Activated CD8-positive, alpha-beta memory T cell treated with anti-CD3 and anti-CD28 coated beads, Interleukin-2, amount 50 U/mL, for 4 hours (primary cell): ENCODE results near the gene GPS1.
A peak's percentile ranks its signal among the peaks of the same experiment; 100 is the strongest.
"Not testable (repeated sequence)": the region's sequence is repeated elsewhere in the genome, so short reads cannot be mapped to it uniquely, and the experiment has no call there.

Experiments used
- DNase-seq: peaks from one replicate; pipeline ENCODE4 v3.0.0-alpha.2; 2020

GPS1 gene

DNA sequence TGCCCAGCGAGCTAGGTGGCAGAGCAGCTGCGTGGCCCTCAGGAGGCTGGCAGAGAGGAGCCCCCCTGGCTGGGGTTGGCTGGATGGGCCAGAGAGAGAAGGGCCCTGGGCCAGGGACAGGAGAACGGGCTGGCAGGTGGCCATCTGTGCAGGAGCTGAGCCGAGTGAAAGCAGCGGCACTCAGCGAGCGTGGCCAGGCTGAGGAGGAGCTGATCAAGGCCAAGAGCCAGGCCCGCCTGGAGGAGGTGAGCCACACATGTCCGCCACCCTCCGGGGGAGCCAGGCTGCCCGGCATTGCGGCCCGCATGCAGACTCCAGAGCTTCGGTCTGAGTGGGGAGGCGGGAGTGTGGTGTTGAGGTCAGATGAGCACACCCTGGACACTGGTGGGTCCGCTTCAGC is 22.3 kb upstream of the GPS1 start:
- no peak for DNase-seq

DNA sequence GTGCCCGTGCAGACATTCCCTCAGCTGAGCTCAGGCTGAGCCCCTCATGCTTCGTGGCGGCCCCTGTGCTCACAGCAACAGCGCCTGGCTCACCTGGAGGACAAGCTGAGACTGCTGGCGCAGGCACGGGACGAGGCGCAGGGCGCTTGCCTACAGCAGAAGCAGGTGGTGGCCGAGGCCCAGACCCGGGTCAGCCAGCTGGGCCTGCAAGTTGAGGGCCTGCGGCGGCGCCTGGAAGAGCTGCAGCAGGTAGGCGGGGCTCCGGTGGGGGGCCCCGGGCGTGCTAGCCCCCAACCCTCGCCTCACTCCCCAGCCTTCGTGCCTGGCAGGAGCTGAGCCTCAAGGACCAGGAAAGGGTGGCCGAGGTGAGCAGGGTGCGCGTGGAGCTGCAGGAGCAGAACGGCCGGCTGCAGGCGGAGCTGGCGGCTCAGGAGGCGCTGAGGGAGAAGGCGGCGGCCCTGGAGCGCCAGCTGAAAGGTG is 21.7 kb upstream of the GPS1 start:
- DNase-seq = no peak

DNA sequence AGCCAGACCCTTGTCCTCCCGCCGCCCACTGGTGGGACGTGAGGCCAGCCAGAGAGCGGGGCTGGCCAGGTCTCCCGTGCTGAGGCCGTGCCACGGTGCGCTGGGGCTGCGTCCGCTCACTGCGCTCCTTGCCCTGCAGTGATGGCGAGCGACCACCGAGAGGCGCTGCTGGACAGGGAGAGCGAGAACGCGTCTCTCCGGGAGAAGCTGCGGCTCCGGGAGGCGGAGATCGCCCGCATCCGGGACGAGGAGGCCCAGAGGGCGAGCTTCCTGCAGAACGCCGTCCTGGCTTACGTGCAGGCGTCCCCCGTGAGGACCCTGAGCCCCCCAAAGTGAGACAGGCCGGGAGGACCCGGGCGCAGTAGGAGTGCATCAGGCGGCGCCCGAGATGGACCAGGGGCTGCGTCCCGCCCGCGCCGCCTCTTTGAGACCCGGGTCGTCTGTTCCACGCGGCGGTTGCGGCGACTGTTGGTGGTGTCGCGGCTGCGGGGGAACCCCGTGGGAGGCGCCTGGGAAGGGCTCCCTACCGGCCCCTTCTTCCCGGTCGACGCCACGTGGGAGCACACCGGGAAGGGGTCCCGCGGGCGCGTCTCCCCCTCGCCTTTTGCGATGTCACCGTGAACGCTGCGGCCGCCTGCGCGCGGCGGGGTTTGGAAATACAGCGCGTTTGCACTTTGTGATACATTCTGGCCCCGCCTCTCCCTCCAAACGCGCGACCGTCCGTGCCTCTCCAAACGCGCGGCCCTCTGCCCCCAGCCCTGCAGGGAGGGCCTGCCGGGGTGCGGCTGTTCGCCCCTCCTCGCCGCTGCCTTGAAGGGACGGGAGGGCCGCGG is 21.0 kb upstream of the GPS1 start:
- DNase-seq = peak; percentile 78

DNA sequence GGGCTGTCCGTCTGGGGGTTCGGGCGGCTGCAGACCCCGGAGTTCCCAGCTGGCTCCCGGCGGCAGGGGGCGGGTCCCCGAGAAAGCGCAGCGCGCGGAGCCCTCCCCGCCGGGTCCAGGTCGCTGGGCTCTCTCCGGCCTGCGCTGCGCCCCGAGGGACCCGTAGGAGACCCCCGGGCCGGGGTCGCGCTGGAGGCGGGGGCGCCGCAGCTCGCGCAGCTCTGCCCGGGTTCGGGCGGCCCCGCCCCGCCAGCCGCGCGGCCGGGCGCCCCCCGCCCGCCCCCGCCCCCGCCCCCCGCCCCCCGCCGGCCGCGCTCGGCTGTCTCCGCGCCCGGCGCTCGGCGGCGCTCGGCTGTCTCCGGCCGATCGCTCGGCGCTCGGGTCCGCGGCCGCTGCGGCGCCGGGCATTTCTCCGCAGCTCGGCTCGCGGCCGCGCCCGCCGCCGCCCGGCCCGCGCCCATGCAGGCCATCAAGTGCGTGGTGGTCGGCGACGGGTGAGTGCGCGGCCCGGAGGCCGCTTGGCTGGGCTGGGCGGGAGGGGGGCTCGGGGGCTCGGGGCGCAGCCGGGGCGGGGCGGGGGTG is 20.3 kb upstream of the GPS1 start, which contains the start of gene RAC3:
Gene RAC3, plus strand, starts transcription at position 376 of the 582 bp plus-strand sequence. Its CDS starts 84 bp downstream, at position 460.
- no peak for DNase-seq

DNA sequence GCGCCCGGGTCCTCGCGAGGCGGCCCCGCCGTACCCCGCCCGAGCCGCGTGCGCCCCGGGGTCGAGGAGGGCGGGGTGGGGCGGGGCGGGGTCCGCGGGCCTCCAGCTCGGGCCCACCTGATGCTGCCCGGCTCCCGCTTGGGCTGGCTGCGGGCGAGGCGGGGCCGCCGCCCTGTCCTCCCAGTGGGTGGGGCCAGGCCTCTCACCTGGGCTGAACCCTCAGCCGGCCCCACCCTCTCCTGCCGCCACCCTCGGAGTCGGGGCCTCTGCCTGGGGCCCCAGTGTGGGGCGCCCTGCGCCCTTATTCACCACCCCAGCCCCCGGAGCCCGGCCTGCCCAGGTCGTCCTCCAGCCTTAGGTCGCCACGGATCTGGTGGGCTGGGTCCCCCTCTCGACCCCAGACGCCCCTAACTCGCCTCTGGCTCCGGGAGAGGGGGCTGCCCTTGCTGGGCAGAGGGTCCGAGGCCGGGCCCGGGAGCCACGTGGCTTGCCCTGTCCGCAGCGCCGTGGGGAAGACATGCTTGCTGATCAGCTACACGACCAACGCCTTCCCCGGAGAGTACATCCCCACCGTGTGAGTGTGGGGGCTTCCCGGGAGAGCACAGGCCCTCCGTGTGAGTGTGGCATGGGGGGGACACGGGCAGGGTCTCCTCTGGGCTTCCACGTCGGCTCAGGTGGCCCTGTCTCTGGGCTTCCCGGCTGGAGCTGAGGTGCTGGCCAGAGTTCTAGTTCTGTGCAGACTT is 19.6 kb upstream of the GPS1 start:
- DNase-seq = no peak

DNA sequence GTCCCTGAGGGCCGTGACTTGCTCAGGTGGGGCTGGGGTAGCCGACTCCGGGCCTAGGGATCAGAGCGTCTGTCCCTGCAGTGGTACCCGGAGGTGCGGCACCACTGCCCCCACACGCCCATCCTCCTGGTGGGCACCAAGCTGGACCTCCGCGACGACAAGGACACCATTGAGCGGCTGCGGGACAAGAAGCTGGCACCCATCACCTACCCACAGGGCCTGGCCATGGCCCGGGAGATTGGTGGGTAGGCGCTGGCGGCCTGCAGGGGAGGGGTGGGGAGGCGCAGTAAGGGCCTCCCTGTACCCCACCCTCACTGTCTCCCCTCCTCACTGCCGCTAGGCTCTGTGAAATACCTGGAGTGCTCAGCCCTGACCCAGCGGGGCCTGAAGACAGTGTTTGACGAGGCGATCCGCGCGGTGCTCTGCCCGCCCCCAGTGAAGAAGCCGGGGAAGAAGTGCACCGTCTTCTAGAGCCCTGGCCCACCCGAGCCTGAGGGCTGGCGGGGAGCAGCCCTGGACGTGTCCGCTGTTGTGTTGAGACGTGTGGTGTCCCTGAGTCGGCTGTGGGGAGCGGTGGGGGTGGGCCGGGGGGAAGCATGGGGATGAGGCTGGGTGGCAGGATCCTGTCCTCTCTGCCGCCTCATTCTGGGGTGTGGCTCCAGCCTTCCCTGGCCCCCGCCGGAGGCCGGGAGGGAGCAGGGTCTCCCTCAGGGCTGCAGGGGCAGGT is 18.2 kb upstream of the GPS1 start:
- no peak for DNase-seq

DNA sequence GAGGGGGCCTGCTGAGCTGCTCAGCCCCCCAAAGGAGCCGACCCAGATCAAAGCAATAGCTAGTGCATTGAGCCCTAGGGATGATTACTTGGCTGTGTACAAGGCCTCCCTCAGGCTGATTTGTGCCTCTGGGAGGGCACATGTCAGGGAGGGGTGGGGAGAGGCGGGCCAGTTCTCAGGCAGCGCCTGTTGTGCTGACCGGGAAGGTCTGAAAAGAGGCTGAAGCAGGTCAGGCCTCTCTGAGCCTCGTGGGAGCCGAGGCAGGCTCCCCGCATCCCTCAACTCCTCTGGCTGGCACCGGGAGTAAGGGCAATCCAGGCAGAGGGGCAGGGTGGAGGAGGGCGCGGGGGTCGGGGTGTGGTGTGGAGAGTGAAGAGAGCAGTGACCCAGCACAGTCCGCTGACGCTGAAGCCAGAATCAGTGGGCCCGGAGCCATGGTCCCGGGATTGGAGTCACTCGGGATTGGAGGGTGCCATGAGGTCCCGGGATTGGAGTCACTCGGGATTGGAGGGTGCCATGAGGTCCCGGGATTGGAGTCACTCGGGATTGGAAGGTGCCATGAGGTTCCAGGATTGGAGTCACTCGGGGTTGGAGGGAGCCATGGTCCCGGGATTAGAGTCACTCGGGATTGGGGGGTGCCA is 17.2 kb upstream of the GPS1 start:
- no peak for DNase-seq

DNA sequence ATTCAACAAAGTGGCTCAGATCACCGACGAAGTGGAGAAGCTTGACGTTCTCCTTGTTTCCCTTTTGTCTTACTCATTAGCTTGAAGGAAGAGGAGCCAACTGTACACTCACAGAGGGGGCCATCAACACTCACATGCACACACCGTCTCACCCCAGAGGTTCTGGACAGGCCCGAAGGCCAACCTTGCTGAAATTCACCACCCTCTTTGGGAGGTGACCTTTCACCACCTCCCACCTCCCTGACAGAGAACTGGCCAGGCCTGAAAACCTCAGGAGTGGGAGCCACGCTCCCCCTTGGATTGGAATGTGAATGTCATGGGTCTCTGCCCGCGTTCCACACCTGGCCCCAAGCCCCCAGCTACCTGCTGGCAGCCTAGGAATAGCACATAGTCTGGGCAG is 16.2 kb upstream of the GPS1 start:
- DNase-seq = no peak

DNA sequence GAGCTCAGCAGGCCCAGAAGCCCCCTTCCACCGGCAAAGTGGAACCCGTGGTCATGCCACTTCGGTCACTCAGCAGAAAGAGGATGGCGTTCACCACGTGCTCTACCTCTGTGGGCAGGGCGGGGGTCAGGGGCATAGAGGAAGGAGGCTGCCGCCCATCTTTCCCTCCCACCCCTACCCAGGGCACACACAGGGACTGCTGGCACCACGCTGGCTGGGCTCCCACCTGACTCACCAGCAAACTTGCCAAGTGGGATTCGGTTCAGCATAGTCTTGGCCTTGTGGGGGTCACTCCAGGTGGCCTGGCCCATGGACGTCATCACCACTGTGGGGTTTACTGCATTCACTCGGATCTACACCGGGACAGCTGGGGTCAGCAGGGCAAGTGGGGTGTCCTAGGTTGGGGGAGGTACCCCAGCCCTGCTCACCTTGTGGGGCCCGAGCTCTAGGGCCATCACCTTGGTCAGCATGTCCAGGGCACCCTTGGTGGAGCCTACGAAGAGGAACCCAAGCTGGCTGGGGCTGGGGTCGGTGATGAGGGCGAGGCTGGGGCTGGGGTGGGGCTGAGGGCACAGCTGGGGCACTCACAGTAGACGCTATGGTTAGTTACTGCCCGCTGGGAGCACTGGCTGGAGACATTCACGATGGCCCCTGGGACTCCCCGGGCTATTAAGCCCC is 15.6 kb upstream of the GPS1 start:
- no peak for DNase-seq

DNA sequence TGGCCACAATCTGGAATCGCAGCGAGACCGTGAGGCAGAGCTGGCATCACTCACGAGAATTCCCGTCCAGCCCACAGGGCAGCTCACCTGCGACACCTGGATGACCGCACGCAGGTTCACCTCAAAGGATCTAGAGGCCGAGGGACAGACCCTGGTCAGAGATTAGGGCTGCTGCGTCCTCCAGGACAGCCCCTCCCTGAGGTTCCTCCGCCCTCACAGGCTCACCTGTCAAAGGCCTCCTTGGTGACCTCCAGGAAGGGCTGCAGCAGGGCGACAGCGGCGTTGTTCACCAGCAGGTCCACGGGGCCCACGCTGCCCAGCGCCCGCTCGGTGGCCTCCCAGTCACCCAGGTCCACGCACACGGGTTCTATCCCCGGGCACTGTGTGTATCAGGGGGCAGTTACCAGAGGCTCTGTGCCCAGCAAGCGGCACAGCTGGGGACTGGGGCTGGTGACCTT is 15.0 kb upstream of the GPS1 start:
- DNase-seq = no peak

DNA sequence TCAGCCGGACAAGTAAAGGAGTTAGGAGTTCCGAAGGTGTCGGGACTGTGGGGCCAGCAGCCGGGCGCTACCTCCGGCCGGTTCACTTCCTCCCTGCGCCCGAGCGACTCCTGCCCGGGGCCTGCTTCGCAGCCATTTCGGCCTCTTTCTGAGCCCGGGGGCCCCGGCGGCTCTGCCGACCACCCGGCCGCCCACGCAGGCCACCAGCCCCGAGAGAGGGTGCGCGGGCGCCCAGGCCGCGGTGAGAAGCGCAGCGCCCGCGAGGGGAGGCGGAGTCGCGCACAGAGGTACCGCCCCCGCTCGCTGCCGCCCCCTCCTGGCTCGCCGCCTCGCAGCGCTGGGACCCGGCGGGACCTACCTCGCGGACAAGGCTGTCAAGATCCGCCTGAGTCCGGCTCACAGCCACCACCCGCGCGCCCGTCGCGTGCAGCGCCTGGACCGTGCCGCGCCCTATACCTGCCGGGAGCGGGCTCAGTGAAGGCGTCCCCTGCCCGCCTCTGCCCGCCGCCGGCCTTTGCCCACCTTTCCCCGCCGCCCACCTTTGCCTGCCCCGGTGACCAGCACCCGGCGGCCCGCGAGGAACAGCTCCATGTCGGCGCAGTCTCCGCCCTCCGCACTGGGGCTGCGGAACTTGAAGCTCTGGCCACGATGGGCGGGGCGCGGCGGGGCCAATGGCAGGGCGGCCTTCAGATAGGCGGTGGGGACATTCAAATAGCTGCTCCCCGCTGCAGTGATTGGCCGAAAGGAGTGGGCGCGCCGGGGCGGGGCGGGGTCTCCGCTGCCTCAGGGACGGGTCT is 14.4 kb upstream of the GPS1 start, which contains the start of gene DCXR:
Gene DCXR, minus strand, starts transcription at position 606 of the 797 bp plus-strand sequence. Its CDS starts 15 bp downstream, at position 591.
- peak; percentile 92 for DNase-seq

DNA sequence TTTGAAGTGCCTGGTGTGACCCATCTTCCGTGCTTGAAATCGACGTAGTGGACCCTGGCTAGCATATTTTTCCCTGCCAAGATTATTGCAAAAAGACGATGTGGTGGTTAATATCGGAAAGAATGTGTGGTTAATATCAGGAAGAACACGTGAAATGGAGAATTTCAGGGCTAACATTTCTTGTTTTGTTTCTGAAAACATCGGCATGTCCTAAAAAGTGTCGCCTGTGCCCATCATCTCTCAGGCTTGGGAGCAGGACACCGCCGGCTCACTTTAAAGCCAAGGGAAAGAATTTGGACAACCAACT is 13.9 kb upstream of the GPS1 start:
- DNase-seq = no peak

DNA sequence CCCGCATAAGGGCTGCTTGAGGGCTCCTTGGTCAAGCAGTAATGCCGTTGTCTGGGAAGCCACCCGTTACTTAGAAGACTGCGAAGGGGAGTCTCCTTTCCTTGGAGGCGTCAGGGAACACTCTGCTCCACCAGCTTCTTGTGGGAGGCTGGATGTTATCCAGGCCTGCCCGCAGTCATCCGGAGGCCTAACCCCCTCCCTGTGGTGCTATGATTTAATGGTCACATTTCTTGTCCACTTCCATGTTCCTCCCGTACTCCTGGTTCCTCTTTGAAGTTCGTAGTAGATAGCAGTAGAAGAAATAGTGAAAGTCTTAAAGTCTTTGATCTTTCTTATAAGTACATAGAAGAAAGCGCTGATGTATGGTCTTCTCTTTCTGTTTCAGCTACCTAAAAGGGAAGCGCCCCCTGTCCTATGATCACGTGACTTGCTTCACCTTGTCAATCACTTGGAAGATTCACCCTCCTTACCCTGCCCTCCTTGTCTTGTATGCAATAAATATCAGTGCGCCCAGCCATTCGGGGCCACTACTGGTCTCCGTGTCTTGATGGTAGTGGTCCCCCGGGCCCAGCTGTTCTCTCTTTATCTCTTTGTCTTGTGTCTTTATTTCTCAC is 12.8 kb upstream of the GPS1 start:
- not testable (repeated sequence) for DNase-seq

DNA sequence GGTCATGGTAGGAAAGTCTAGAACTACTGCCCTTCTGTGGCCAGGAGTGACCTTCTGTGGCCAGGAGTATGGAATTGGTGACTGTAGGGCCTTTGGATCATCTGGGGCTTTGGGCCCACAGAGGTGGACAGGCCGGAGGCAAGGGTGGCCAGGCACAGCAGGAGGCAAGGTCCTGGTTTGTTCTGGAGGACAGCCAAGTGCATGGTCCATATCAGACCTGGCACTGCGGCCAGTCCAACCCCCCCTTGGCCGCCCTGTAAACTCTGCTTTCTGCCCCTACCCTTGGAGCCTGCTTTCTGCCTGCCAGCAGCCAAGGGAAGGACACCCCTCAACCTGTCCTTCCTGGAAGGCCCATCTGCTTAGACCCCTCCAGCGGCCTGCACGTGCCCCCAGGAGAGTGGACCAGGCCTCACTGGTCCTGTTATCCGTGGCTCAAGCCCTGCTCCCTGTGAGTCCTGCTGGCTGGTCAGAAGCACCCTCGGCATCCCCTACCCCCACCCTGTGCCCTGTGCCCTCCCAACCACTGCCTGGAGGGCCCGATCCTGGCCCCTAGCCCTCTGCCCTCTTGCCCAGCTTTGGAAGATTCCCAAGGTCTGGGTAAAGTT is 11.9 kb upstream of the GPS1 start:
- DNase-seq = no peak

DNA sequence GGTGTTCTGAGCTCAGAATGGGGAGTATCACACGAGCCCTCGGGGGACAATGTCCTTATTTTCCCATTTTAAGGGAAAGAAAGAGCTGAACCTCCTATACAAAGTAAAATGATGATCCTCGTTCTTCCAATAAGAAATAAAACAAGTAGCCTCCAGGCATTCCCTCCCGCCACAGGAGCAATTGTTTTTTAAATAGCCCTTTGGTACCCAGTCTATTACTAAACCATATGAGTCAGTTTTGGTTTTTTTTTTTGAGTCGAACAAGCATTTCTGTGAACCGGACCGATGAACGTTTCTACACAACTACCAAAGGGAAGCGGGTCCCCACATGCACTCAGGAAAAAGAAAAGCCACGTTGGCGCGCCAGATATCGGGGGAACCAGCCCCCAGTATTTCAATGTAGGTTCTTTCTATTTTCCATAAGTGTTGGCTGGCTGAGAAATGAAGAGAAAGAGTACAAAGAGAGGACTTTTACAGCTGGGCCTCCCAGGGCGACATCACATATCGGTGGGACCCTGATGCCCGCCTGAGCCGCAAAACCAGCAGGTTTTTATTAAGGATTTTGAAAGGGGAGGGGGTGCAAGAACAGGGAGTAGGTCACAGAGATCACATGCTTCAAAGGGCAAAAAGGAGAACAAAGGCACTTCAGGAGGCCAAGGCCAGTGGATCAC is 10.4 kb upstream of the GPS1 start:
- DNase-seq = no peak

DNA sequence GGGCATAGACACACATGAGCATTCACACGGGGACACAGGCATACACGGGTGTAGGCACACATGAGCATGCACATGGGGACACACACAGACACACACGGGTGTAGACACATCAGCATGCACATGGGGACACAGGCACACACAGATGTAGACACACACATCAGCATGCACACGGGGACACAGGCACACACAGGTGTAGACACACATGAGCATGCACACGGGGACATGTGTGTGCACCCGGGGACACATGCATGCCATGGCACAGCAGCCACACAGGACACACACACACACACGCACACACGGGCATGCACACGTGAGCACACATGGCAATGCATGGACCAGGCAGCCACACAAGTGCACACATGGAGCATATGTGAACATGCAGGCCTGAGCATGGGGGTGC is 9.0 kb upstream of the GPS1 start:
- DNase-seq = no peak

DNA sequence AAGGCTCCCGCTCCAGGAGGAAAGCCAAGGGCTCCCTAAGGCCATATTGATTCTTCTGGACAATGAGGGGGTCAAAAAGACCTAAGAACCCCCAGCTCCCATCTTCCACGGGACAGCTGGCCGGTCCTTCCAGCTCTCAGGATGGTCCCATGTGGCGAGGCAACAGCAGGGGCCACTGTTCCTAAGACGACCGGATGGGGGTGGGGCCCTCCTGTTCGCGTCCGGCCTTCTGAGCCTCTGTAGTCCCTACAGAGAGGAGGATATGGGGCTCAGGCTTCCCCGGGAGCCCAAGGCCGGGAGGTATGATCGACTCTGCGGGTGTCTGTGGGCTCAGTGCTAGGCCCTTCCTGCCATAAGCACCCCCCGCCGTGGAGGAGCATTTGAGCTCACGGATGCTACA is 8.2 kb upstream of the GPS1 start:
- no peak for DNase-seq

DNA sequence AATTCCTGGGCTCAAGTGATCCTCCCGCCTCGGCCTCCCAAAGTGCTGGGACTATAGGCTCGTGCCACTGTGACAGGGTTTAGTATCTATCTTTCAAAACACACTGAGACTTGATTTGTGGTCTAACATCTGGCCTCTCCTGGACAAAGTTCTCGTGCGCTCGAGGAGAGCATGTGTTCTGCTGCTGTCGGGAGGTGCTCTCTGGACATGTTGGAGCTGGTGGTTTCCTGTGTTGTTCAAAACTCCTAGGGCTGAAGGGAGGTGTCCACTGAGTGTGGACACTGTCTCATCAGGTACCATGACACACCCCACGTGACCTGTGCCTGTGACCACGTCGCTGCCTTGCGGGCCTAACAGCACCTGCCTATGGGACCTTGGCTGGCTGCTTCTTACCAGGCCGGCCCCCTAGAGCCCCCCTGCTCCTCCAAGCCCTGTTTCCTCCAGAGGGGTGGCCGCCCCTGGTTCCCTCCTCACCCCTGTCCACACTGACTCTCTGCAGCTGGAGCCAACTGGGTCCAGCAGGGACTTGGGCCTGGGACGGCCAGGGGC is 5.7 kb upstream of the GPS1 start:
- DNase-seq = no peak

DNA sequence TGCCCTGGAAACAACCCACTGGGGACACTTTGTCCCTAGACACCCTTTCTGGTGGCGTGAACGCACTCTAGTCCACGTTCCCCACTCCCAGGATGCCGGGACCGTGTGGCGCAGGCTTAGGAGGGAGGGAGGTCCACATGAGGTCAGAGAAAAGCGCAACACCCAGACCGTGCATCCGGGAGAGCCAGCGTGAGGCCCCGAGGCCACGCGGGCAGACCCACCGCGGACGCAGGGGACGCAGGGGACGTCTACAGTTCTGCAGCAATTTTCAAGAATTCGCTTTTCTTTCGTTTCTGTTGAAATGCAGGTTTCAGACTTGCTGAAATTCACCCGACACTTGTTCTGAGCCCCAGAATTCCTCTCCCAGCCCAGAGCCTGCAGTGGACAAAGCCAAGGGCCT is 4.8 kb upstream of the GPS1 start:
- no peak for DNase-seq
